GM21390 (cell line): ENCODE data around the gene CELF4.
"Not testable (repeated sequence)": the region's sequence is repeated elsewhere in the genome, so short reads cannot be mapped to it uniquely, and the experiment has no call there.

Experiments used
- ATAC-seq: cut with Tn5 transposase; IDR thresholded peaks from one replicate; pipeline ENCODE4 v1.9.1; 2021; ENCODE audit not compliant: unreplicated experiment

CELF4 gene

GRCh38 chr18:37375181-37375580 is 190.4 kb downstream of the CELF4 start:
- no peak for ATAC-seq

- no peak for ATAC-seq
These were observed 197.3 kb downstream of the CELF4 start for GRCh38 chr18:37368110-37368954.

- ATAC-seq = no peak
These were observed 201.4 kb downstream of the CELF4 start for GRCh38 chr18:37364237-37364636.

GRCh38 chr18:37362158-37362890 is 203.3 kb downstream of the CELF4 start:
- no peak for ATAC-seq

GRCh38 chr18:37361335-37362157 is 204.1 kb downstream of the CELF4 start:
- ATAC-seq = no peak

GRCh38 chr18:37358061-37358460 is 207.5 kb downstream of the CELF4 start:
- ATAC-seq = not testable (repeated sequence)

- no peak for ATAC-seq
These were observed 209.8 kb downstream of the CELF4 start for GRCh38 chr18:37355772-37356171.

- no peak for ATAC-seq
These were observed 214.5 kb downstream of the CELF4 start for GRCh38 chr18:37351110-37351509.

GRCh38 chr18:37348729-37349128 is 216.9 kb downstream of the CELF4 start:
- no peak for ATAC-seq

GRCh38 chr18:37346048-37346447 is 219.6 kb downstream of the CELF4 start:
- no peak for ATAC-seq

- no peak for ATAC-seq
These were observed 222.1 kb downstream of the CELF4 start for GRCh38 chr18:37343542-37343851.

- ATAC-seq = no peak
These were observed 224.0 kb downstream of the CELF4 start for GRCh38 chr18:37341473-37342086.

GRCh38 chr18:37341016-37341415 is 224.6 kb downstream of the CELF4 start:
- no peak for ATAC-seq

GRCh38 chr18:37339701-37340215 is 225.8 kb downstream of the CELF4 start:
- ATAC-seq = no peak

GRCh38 chr18:37336568-37337285 is 228.9 kb downstream of the CELF4 start:
- ATAC-seq = no peak

GRCh38 chr18:37335409-37335736 is 230.2 kb downstream of the CELF4 start:
- no peak for ATAC-seq

- no peak for ATAC-seq
These were observed 230.8 kb downstream of the CELF4 start for GRCh38 chr18:37334631-37335408.

GRCh38 chr18:37332628-37333420 is 232.8 kb downstream of the CELF4 start:
- ATAC-seq = no peak

GRCh38 chr18:37332219-37332618 is 233.4 kb downstream of the CELF4 start:
- no peak for ATAC-seq
